PC-9 (cell line): ENCODE data around the gene CDK6. TPM values are rescaled to one million over a fixed set of nuclear protein-coding genes. Genes with fewer than 3 reads are reported as not detected.
A peak's percentile ranks its signal among the peaks of the same experiment; 100 is the strongest.

Experiments used
- BruUV-seq: library from RNA; stranded (reverse); fragments of 400-500 nt; replicated peaks from 2 replicates; lab custom pipeline; 2021; lab: Mats Ljungman, UMichigan
- CTCF ChIA-PET: fragments of 300-600 bp; sonication (Branson Sonifier 250); formaldehyde crosslinking; loops from one replicate; lab custom pipeline; 2022; ENCODE audit warnings: antibody characterized with exemption; lab: Charles Lee
- POLR2A ChIA-PET: fragments of 300-600 bp; sonication (Branson Sonifier 250); formaldehyde crosslinking; loops from one replicate; lab custom pipeline; 2022; ENCODE audit warnings: antibody characterized with exemption; ENCODE audit not compliant: unreplicated experiment; lab: Charles Lee
- DNase-seq, 2 experiments: peaks; one replicate each; pipeline versions ENCODE4 v3.0.0 to v3.0.0-alpha.2; 2015 to 2022; ENCODE audit warnings: mixed read lengths in 1 of 2
- H2AFZ ChIP-seq: fragments of 200-600 bp; sonication (generic); 2 replicates; pipeline ENCODE4 v1.8.1; 2017; ENCODE audit warnings: antibody characterized with exemption
- H3F3A ChIP-seq: fragments of 200-600 bp; sonication (generic); 2 replicates; pipeline ENCODE4 v1.8.1; 2017; ENCODE audit warnings: antibody characterized with exemption, mild to moderate bottlenecking, low read depth; ENCODE audit not compliant: insufficient read depth
- H3K27ac ChIP-seq: fragments of 200-600 bp; sonication (generic); 2 replicates; pipeline ENCODE4 v1.6.1; 2016; ENCODE audit warnings: mixed run types
- H3K27me3 ChIP-seq: fragments of 200-600 bp; sonication (generic); 2 replicates; pipeline ENCODE4 v1.6.1; 2016; ENCODE audit warnings: low read depth, mixed run types; ENCODE audit not compliant: insufficient read depth
- H3K36me3 ChIP-seq: fragments of 200-600 bp; sonication (generic); 2 replicates; pipeline ENCODE4 v1.6.1; 2016; ENCODE audit warnings: low read depth, mixed run types
- H3K4me1 ChIP-seq: fragments of 200-600 bp; sonication (generic); replicated peaks from 2 replicates; pipeline ENCODE4 v1.6.1; 2016; ENCODE audit warnings: mixed run types; ENCODE audit not compliant: insufficient read depth
- H3K4me2 ChIP-seq: fragments of 200-600 bp; sonication (generic); 2 replicates; pipeline ENCODE4 v1.6.1; 2017; ENCODE audit warnings: mixed run types
- H3K4me3 ChIP-seq: fragments of 200-600 bp; sonication (generic); 2 replicates; pipeline ENCODE4 v1.6.1; 2016; ENCODE audit warnings: mixed run types
- H3K79me2 ChIP-seq: fragments of 200-600 bp; sonication (generic); 2 replicates; pipeline ENCODE4 v1.6.1; 2017; ENCODE audit warnings: low read depth, mixed run types
- H3K9me2 ChIP-seq: fragments of 200-600 bp; sonication (generic); 2 replicates; pipeline ENCODE4 v1.8.1; 2017; ENCODE audit warnings: mild to moderate bottlenecking; ENCODE audit not compliant: insufficient read depth
- H3K9me3 ChIP-seq: fragments of 200-600 bp; sonication (generic); 2 replicates; pipeline ENCODE4 v1.8.1; 2016; ENCODE audit warnings: low read depth; ENCODE audit not compliant: insufficient read depth
- H4K20me1 ChIP-seq: fragments of 200-600 bp; sonication (generic); 2 replicates; pipeline ENCODE4 v1.8.1; 2017; ENCODE audit not compliant: insufficient read depth
- EZH2 ChIP-seq: fragments of 200-600 bp; sonication (generic); IDR thresholded peaks from 2 replicates; pipeline ENCODE4 v1.8.0; 2017; ENCODE audit warnings: antibody characterized with exemption, low read depth
- intact Hi-C: fragments of 100-400 bp; cut with micrococcal nuclease; formaldehyde crosslinking; loops from one replicate; pipeline ENCODE4 v1.10.0; 2022; ENCODE audit not compliant: unreplicated experiment
- total RNA-seq: library from RNA; stranded (reverse); gene quantifications from 2 replicates; pipeline ENCODE4 v1.2.3, GENCODE V29; 2021
- TF ChIP-seq, protein P1 (sequence below): fragments of 200-600 bp; sonication (generic); conservative IDR thresholded peaks from 2 replicates; pipeline ENCODE4 v1.6.1; 2017; ENCODE audit warnings: mixed run types, antibody characterized with exemption, mild to moderate bottlenecking, moderate library complexity

Gene CDK6
- total RNA-seq, 1 experiment from 2014 or later: 49.5 TPM

DNA sequence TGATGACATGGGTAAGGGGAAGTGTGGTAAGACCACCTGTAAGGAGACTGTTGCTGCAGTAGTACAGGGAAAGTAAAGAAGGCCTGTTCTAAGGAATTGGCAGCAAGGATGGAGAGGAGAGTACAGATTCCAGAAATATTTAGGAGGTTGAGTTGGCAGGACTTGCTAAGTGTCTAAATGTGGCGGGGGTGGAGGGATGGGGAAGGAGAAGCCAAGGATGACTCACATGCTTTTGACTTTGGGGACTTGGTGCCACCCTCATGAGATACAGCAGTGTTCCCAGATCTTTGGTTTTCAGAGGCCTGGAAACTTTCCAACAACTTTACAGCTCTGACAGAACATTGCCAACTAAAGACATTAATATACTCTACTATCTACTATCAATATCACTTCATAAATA, 45.4 kb downstream of the CDK6 start:
- peaks cover 11% of the 10 kb centered on the region; the same call in 1 of the 2 replicates for H3K36me3 ChIP-seq
- H3K9me2 ChIP-seq: no peaks in the 10 kb centered on the region
- POLR2A ChIA-PET: interaction anchor here (0.6 kb wide), 1 partner anchor 10 kb away, joined by 8 read pairs; no protein-coding TSS in a partner anchor
- intact Hi-C loops: no loop called here
- H2AFZ ChIP-seq: no peak overlapping the region
- TF ChIP-seq, protein P1, sequence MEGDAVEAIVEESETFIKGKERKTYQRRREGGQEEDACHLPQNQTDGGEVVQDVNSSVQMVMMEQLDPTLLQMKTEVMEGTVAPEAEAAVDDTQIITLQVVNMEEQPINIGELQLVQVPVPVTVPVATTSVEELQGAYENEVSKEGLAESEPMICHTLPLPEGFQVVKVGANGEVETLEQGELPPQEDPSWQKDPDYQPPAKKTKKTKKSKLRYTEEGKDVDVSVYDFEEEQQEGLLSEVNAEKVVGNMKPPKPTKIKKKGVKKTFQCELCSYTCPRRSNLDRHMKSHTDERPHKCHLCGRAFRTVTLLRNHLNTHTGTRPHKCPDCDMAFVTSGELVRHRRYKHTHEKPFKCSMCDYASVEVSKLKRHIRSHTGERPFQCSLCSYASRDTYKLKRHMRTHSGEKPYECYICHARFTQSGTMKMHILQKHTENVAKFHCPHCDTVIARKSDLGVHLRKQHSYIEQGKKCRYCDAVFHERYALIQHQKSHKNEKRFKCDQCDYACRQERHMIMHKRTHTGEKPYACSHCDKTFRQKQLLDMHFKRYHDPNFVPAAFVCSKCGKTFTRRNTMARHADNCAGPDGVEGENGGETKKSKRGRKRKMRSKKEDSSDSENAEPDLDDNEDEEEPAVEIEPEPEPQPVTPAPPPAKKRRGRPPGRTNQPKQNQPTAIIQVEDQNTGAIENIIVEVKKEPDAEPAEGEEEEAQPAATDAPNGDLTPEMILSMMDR: no peak
- TF ChIP-seq EZH2: no peak
- DNase-seq: peak in 1 of 2 experiments; percentile 24
- BruUV-seq: no TSS peak
- H3K27ac ChIP-seq: no peak overlapping the region
- CTCF ChIA-PET: no interaction called here
- H4K20me1 ChIP-seq: peaks cover 3% of the 10 kb centered on the region; the same call in 1 of the 2 replicates
- no peak overlapping the region for H3K4me3 ChIP-seq
- H3K4me1 ChIP-seq: no peaks in the 10 kb centered on the region
- no peak overlapping the region for H3K4me2 ChIP-seq
- H3K27me3 ChIP-seq: no peaks in the 10 kb centered on the region
- H3F3A ChIP-seq: peaks cover 3% of the 10 kb centered on the region
- H3K9me3 ChIP-seq: peaks cover 28% of the 10 kb centered on the region
- H3K79me2 ChIP-seq: peaks cover 57% of the 10 kb centered on the region

DNA sequence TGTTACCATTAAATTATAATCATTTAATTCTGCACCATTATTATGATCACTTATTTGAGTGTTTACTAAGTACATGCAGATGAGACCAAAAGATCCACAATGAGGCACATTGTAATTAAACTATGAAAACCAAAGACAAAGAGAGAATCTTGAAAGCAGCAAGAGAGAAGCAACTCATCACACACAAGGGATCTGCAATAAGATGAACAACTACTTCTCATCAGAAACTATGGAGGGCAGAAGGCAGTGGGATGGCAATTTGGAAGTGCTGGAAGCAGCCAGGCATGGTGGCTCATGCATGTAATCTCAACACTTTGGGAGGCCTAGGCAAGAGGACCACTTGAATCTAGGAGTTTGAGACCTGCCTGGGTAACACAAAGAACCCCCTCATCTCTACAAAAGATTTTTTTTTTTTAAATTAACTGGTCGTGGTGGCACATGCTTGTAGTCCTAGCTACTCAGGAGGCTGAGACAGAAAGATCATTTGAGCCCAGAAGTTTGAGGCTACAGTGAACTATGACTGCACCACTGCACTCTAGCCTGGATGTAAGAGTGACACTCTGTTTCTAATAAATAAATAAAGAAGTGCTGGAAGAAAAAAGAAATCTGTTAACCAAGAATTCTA, 47.7 kb downstream of the CDK6 start:
- Histone ChIP-seq H3F3A (peaks cover 3% of the 10 kb centered on the region), H3K79me2 (peaks cover 48% of the 10 kb centered on the region), H2AFZ (no peak overlapping the region), H4K20me1 (peaks cover 9% of the 10 kb centered on the region; the same call in 1 of the 2 replicates), H3K4me3 (no peak overlapping the region), H3K9me3 (peaks cover 28% of the 10 kb centered on the region), H3K36me3 (peaks cover 11% of the 10 kb centered on the region; the same call in 1 of the 2 replicates), H3K27me3 (no peaks in the 10 kb centered on the region), H3K4me1 (no peaks in the 10 kb centered on the region), H3K27ac (no peak overlapping the region), H3K9me2 (no peaks in the 10 kb centered on the region), H3K4me2 (no peak overlapping the region)
- ChIA-PET CTCF (no interaction called here), POLR2A (no interaction called here)
- TF ChIP-seq EZH2: no peak
- TF ChIP-seq, protein P1: no peak
- BruUV-seq: no TSS peak
- intact Hi-C loops: no loop called here
- no peak for DNase-seq

DNA sequence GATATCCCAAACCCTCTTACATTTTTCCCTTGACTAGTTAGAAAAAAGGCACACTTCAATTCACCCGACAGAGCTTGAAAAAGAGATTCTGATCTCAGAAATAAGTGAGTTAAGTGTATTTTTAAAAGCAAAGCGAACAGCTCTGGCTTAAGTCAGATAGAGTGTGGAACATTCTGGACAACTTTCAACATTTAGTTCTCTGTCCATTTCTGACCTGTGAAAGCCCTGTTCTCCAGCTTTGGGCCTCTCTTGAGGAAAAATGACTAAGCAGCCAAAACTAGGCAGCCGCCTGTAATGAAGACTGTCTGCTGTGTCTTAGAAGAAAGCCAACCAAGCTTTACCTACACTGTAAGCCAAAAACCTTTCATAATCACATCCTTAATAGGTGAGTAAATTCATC, 50.5 kb downstream of the CDK6 start:
- H2AFZ ChIP-seq: no peak overlapping the region
- peaks cover 3% of the 10 kb centered on the region for H3F3A ChIP-seq
- intact Hi-C loops: no loop called here
- no peak overlapping the region for H3K4me2 ChIP-seq
- H3K79me2 ChIP-seq: peaks cover 44% of the 10 kb centered on the region
- CTCF ChIA-PET: no interaction called here
- no peak for DNase-seq
- H3K27ac ChIP-seq: no peak overlapping the region
- no peaks in the 10 kb centered on the region for H3K27me3 ChIP-seq
- no peak overlapping the region for H3K4me3 ChIP-seq
- TF ChIP-seq, protein P1: no peak
- TF ChIP-seq EZH2: no peak
- H3K9me3 ChIP-seq: peaks cover 23% of the 10 kb centered on the region
- no TSS peak for BruUV-seq
- POLR2A ChIA-PET: no interaction called here
- H4K20me1 ChIP-seq: peaks cover 14% of the 10 kb centered on the region; the same call in 1 of the 2 replicates
- peaks cover 4% of the 10 kb centered on the region; the same call in 1 of the 2 replicates for H3K36me3 ChIP-seq
- no peaks in the 10 kb centered on the region for H3K4me1 ChIP-seq
- H3K9me2 ChIP-seq: no peaks in the 10 kb centered on the region
